ENCODE data around the gene HLA-DOB.
A peak's percentile ranks its signal among the peaks of the same experiment; 100 is the strongest.

Gene HLA-DOB

DNA sequence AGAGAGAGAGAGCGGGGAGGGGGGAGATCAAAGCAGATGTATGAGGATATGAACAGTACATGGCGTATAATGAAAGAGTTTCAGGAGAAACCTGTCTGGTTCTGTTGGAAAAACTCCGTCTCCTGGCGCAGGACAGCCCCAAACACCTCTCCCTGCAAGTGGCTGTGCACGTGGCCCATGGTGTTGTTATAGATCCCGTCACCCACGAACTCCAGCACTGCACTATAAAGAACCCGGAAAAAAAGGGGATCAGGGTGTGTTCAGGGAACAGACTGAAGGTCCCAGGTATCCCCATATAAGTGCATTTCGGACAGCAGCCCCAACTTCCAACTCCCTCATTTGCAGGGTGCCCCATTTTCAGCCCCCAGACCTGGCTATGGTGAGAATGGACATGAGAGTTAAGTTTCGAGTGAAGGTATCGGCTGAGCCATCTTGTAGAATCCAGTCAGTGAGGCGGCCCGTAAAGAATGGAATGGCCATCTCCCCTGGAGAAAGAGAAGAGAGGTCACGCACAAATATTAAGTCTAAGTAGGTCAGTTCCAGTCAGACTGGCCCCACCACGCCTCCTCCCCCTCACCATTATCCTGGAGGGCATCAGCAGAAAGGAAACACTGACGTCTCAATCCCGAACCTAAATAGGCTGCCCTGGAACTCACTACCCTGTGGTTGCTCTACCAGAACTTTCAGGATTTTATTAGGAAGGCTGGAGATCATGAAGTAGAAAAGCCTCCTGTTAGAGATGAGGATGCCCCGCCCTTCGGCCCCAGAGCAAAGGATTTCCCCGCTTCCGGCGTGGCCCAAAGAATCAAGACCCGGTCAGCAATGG, 35.4 kb upstream of the HLA-DOB start:
- H3K4me1 ChIP-seq (ENCODE audit: control insufficient read depth, insufficient read depth, low read depth, low read length): peaks cover 12% of the 10 kb centered on the region
- peaks cover 21 to 47% of the 10 kb centered on the region in 2 experiments for H3K36me3 ChIP-seq (ENCODE audit: control insufficient read depth in 1 of 2, insufficient read depth in 2 of 2, low read depth in 1 of 2, low read length in 2 of 2)
- peak overlapping the region; percentile 97 for H2AFZ ChIP-seq (ENCODE audit: low read depth, low read length)
- H2AK5ac ChIP-seq (ENCODE audit: low read length, severe bottlenecking): no peak overlapping the region
- WGBS: 67% methylated on average over 21 of the region's 23 CpGs
- H3K23ac ChIP-seq (ENCODE audit: low read length in 2 of 2): no peak overlapping the region
- no peak overlapping the region for H4K8ac ChIP-seq (ENCODE audit: low read length)
- no peak overlapping the region for H2BK5ac ChIP-seq (ENCODE audit: low read depth, low read length, poor library complexity, severe bottlenecking)
- peak overlapping the region; percentile 90 for H3K9ac ChIP-seq (ENCODE audit: low read length)
- peak overlapping the region; percentile 71 for H3K27ac ChIP-seq (ENCODE audit: low read length, poor library complexity, severe bottlenecking)
- H3K79me1 ChIP-seq (replicated peaks; ENCODE audit: low read length, poor library complexity, severe bottlenecking): peaks cover 28% of the 10 kb centered on the region
- no peak overlapping the region for H2BK12ac ChIP-seq (ENCODE audit: low read length in 2 of 2)
- H3K4me3 ChIP-seq (ENCODE audit: insufficient read depth in 1 of 2, low read depth in 1 of 2, low read length in 2 of 2): peak overlapping the region; percentile 88
- H2BK120ac ChIP-seq (ENCODE audit: low read depth, low read length): peak overlapping the region; percentile 27
- peak overlapping the region; percentile 73 to 97 for H3K18ac ChIP-seq (ENCODE audit: low read depth in 1 of 2, low read length in 2 of 2)
- no peak overlapping the region for H3K14ac ChIP-seq (ENCODE audit: low read length in 2 of 2)
- H3K27me3 ChIP-seq (ENCODE audit: control insufficient read depth in 1 of 2, insufficient read depth in 1 of 2, low read length in 2 of 2): no peaks in the 10 kb centered on the region
- peak overlapping the region; percentile 94 for H3K4me2 ChIP-seq (ENCODE audit: low read length, poor library complexity, severe bottlenecking)
- no peak for DNase-seq
- peak overlapping the region in 1 of 2 experiments; percentile 13 for H3K4ac ChIP-seq (ENCODE audit: low read depth in 1 of 2, low read length in 2 of 2)
- no peak overlapping the region for H2BK15ac ChIP-seq (ENCODE audit: low read depth, poor library complexity, severe bottlenecking)
- no peaks in the 10 kb centered on the region for H3K9me3 ChIP-seq (ENCODE audit: control insufficient read depth, low read length)
- H4K91ac ChIP-seq (ENCODE audit: low read length): no peak overlapping the region

- peaks cover 28 to 58% of the 10 kb centered on the region in 2 experiments for H3K36me3 ChIP-seq (ENCODE audit: control insufficient read depth in 1 of 2, insufficient read depth in 2 of 2, low read depth in 1 of 2, low read length in 2 of 2)
- no peak overlapping the region for H2AK5ac ChIP-seq (ENCODE audit: low read length, severe bottlenecking)
- no peak overlapping the region for H3K14ac ChIP-seq (ENCODE audit: low read length in 2 of 2)
- H3K9me3 ChIP-seq (ENCODE audit: control insufficient read depth, low read length): no peaks in the 10 kb centered on the region
- no peak overlapping the region for H3K4ac ChIP-seq (ENCODE audit: low read depth in 1 of 2, low read length in 2 of 2)
- H3K79me1 ChIP-seq (replicated peaks; ENCODE audit: low read length, poor library complexity, severe bottlenecking): peaks cover 29% of the 10 kb centered on the region
- no peak overlapping the region for H3K4me2 ChIP-seq (ENCODE audit: low read length, poor library complexity, severe bottlenecking)
- H3K27me3 ChIP-seq (ENCODE audit: control insufficient read depth in 1 of 2, insufficient read depth in 1 of 2, low read length in 2 of 2): no peaks in the 10 kb centered on the region
- no peak overlapping the region for H3K4me3 ChIP-seq (ENCODE audit: insufficient read depth in 1 of 2, low read depth in 1 of 2, low read length in 2 of 2)
- no peak overlapping the region for H4K91ac ChIP-seq (ENCODE audit: low read length)
- H3K23ac ChIP-seq (ENCODE audit: low read length in 2 of 2): no peak overlapping the region
- H3K18ac ChIP-seq (ENCODE audit: low read depth in 1 of 2, low read length in 2 of 2): no peak overlapping the region
- no peak overlapping the region for H2AFZ ChIP-seq (ENCODE audit: low read depth, low read length)
- WGBS: 92% methylated on average over 4 of the region's 4 CpGs
- H2BK120ac ChIP-seq (ENCODE audit: low read depth, low read length): no peak overlapping the region
- no peak for DNase-seq
- no peak overlapping the region for H2BK12ac ChIP-seq (ENCODE audit: low read length in 2 of 2)
- no peak overlapping the region for H2BK15ac ChIP-seq (ENCODE audit: low read depth, poor library complexity, severe bottlenecking)
- H2BK5ac ChIP-seq (ENCODE audit: low read depth, low read length, poor library complexity, severe bottlenecking): no peak overlapping the region
- no peak overlapping the region for H3K27ac ChIP-seq (ENCODE audit: low read length, poor library complexity, severe bottlenecking)
- peaks cover 12% of the 10 kb centered on the region for H3K4me1 ChIP-seq (ENCODE audit: control insufficient read depth, insufficient read depth, low read depth, low read length)
- H4K8ac ChIP-seq (ENCODE audit: low read length): no peak overlapping the region
- no peak overlapping the region for H3K9ac ChIP-seq (ENCODE audit: low read length)
Measured at GRCh38 chr6:32851025-32851424, 34.2 kb upstream of the HLA-DOB start.

GRCh38 chr6:32849126-32849525, 32.3 kb upstream of the HLA-DOB start:
- no peak overlapping the region for H3K18ac ChIP-seq (ENCODE audit: low read depth in 1 of 2, low read length in 2 of 2)
- no peak overlapping the region for H2AK5ac ChIP-seq (ENCODE audit: low read length, severe bottlenecking)
- no peak overlapping the region for H3K4me2 ChIP-seq (ENCODE audit: low read length, poor library complexity, severe bottlenecking)
- no peak for DNase-seq
- peaks cover 34 to 70% of the 10 kb centered on the region in 2 experiments for H3K36me3 ChIP-seq (ENCODE audit: control insufficient read depth in 1 of 2, insufficient read depth in 2 of 2, low read depth in 1 of 2, low read length in 2 of 2)
- no peak overlapping the region for H2BK5ac ChIP-seq (ENCODE audit: low read depth, low read length, poor library complexity, severe bottlenecking)
- H4K91ac ChIP-seq (ENCODE audit: low read length): no peak overlapping the region
- no peak overlapping the region for H2BK120ac ChIP-seq (ENCODE audit: low read depth, low read length)
- no peak overlapping the region for H2AFZ ChIP-seq (ENCODE audit: low read depth, low read length)
- no peaks in the 10 kb centered on the region for H3K27me3 ChIP-seq (ENCODE audit: control insufficient read depth in 1 of 2, insufficient read depth in 1 of 2, low read length in 2 of 2)
- no peak overlapping the region for H3K14ac ChIP-seq (ENCODE audit: low read length in 2 of 2)
- no peak overlapping the region for H3K27ac ChIP-seq (ENCODE audit: low read length, poor library complexity, severe bottlenecking)
- H3K79me1 ChIP-seq (replicated peaks; ENCODE audit: low read length, poor library complexity, severe bottlenecking): peaks cover 19% of the 10 kb centered on the region
- 85% methylated on average over 6 of the region's 6 CpGs for WGBS
- no peak overlapping the region for H3K9ac ChIP-seq (ENCODE audit: low read length)
- no peak overlapping the region for H2BK15ac ChIP-seq (ENCODE audit: low read depth, poor library complexity, severe bottlenecking)
- H3K23ac ChIP-seq (ENCODE audit: low read length in 2 of 2): no peak overlapping the region
- no peak overlapping the region for H3K4ac ChIP-seq (ENCODE audit: low read depth in 1 of 2, low read length in 2 of 2)
- H3K9me3 ChIP-seq (ENCODE audit: control insufficient read depth, low read length): no peaks in the 10 kb centered on the region
- no peak overlapping the region for H3K4me3 ChIP-seq (ENCODE audit: insufficient read depth in 1 of 2, low read depth in 1 of 2, low read length in 2 of 2)
- no peak overlapping the region for H4K8ac ChIP-seq (ENCODE audit: low read length)
- peaks cover 10% of the 10 kb centered on the region for H3K4me1 ChIP-seq (ENCODE audit: control insufficient read depth, insufficient read depth, low read depth, low read length)
- no peak overlapping the region for H2BK12ac ChIP-seq (ENCODE audit: low read length in 2 of 2)

DNA sequence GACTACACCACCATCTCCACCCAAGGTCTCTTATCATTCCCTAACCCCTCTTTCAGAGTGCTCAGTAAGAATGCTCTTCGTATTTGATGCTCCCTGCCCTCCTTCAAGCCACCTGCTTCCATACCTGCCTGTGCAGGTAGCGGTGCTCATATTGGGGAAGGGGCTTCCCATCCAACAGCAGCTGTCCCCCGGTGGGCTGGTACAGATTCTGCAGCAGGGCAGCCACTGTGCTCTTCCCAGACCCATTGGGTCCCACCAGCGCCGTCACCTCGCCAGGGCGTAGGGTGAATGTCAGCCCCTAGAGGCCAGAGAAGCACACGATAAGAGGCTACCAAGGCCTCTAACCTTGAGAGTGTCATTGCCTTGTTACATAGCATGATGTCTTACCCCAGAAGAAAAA, 31.0 kb upstream of the HLA-DOB start:
- Histone ChIP-seq H3K27me3 (ENCODE audit: control insufficient read depth in 1 of 2, insufficient read depth in 1 of 2, low read length in 2 of 2) (no peaks in the 10 kb centered on the region), H3K36me3 (ENCODE audit: control insufficient read depth in 1 of 2, insufficient read depth in 2 of 2, low read depth in 1 of 2, low read length in 2 of 2) (peaks cover 34 to 70% of the 10 kb centered on the region in 2 experiments), H2BK120ac (ENCODE audit: low read depth, low read length) (no peak overlapping the region), H4K91ac (ENCODE audit: low read length) (no peak overlapping the region), H3K14ac (ENCODE audit: low read length in 2 of 2) (no peak overlapping the region), H2BK5ac (ENCODE audit: low read depth, low read length, poor library complexity, severe bottlenecking) (no peak overlapping the region), H3K18ac (ENCODE audit: low read depth in 1 of 2, low read length in 2 of 2) (no peak overlapping the region), H2BK15ac (ENCODE audit: low read depth, poor library complexity, severe bottlenecking) (no peak overlapping the region), H2AFZ (ENCODE audit: low read depth, low read length) (no peak overlapping the region), H3K4me2 (ENCODE audit: low read length, poor library complexity, severe bottlenecking) (no peak overlapping the region), H3K4me1 (ENCODE audit: control insufficient read depth, insufficient read depth, low read depth, low read length) (peaks cover 11% of the 10 kb centered on the region), H2AK5ac (ENCODE audit: low read length, severe bottlenecking) (no peak overlapping the region), H4K8ac (ENCODE audit: low read length) (no peak overlapping the region), H3K79me1 (replicated peaks; ENCODE audit: low read length, poor library complexity, severe bottlenecking) (peaks cover 22% of the 10 kb centered on the region), H2BK12ac (ENCODE audit: low read length in 2 of 2) (no peak overlapping the region), H3K27ac (ENCODE audit: low read length, poor library complexity, severe bottlenecking) (no peak overlapping the region), H3K9ac (ENCODE audit: low read length) (no peak overlapping the region), H3K4ac (ENCODE audit: low read depth in 1 of 2, low read length in 2 of 2) (no peak overlapping the region), H3K9me3 (ENCODE audit: control insufficient read depth, low read length) (no peaks in the 10 kb centered on the region), H3K23ac (ENCODE audit: low read length in 2 of 2) (no peak overlapping the region), H3K4me3 (ENCODE audit: insufficient read depth in 1 of 2, low read depth in 1 of 2, low read length in 2 of 2) (no peak overlapping the region)
- 91% methylated on average over 8 of the region's 8 CpGs for WGBS
- DNase-seq: no peak

All from mesenchymal stem cell (in vitro differentiated cells and primary cell).